Brain microvascular endothelial cell (primary cell): ENCODE measurements around the gene PLA2G2D.

Source experiments
- DNase-seq: peaks from one replicate; pipeline ENCODE4 v3.0.0-alpha.2; 2020
- H3K27ac ChIP-seq: fragments of 250-450 bp; sonication (Bioruptor Pico); 2 replicates; pipeline ENCODE4 v1.5.1; 2020; ENCODE audit warnings: mild to moderate bottlenecking, moderate library complexity
- H3K27me3 ChIP-seq: fragments of 250-450 bp; sonication (Bioruptor Pico); replicated peaks from 2 replicates; pipeline ENCODE4 v1.5.1; 2020; ENCODE audit warnings: mild to moderate bottlenecking
- H3K36me3 ChIP-seq: fragments of 250-450 bp; sonication (Bioruptor Pico); replicated peaks from 2 replicates; pipeline ENCODE4 v1.5.1; 2020; ENCODE audit warnings: mild to moderate bottlenecking
- H3K4me3 ChIP-seq: 2 replicates; pipeline ENCODE4 v1.5.1; 2011; ENCODE audit warnings: low read depth, mild to moderate bottlenecking, control low read depth, low read length, moderate library complexity
- in situ Hi-C: cut with HindIII; loops from 2 replicates; pipeline ENCODE4 v1.10.0; 2017; ENCODE audit warnings: low sequenced_read_pairs, low pct_ligation_motif_present
- TF ChIP-seq, protein P1 (sequence below): IDR thresholded peaks from 2 replicates; pipeline ENCODE4 v1.5.1; 2011; ENCODE audit warnings: low read depth, mild to moderate bottlenecking, moderate library complexity, low read length, control low read depth, inconsistent platforms; ENCODE audit errors: missing control alignments

PLA2G2D gene

DNA sequence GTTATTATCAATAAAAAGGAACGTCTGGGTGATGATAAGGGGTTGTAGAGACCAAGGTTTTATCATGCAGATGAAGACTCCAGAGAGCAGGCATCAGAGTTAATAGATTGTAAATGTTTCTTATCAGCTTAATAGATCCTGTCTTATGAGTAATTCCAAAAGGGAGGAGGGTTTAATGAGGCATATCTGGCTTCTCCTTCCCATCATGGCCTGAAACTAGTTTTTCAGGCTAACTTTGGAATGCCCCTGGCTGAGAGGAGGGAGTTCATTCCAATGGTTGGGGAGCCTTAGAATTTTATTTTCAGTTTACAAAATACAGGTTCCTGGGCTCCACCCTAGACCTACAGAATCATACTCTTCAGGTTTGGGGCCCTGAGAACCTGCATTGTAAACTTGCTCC is 13.5 kb downstream of the PLA2G2D start:
- in situ Hi-C loops, result no loop called here
- H3K36me3 ChIP-seq, result no peaks in the 10 kb centered on the region
- H3K27me3 ChIP-seq, result no peaks in the 10 kb centered on the region
- TF ChIP-seq, protein P1, sequence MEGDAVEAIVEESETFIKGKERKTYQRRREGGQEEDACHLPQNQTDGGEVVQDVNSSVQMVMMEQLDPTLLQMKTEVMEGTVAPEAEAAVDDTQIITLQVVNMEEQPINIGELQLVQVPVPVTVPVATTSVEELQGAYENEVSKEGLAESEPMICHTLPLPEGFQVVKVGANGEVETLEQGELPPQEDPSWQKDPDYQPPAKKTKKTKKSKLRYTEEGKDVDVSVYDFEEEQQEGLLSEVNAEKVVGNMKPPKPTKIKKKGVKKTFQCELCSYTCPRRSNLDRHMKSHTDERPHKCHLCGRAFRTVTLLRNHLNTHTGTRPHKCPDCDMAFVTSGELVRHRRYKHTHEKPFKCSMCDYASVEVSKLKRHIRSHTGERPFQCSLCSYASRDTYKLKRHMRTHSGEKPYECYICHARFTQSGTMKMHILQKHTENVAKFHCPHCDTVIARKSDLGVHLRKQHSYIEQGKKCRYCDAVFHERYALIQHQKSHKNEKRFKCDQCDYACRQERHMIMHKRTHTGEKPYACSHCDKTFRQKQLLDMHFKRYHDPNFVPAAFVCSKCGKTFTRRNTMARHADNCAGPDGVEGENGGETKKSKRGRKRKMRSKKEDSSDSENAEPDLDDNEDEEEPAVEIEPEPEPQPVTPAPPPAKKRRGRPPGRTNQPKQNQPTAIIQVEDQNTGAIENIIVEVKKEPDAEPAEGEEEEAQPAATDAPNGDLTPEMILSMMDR, result no peak
- H3K4me3 ChIP-seq, result no peak overlapping the region
- DNase-seq, result no peak
- no peak overlapping the region for H3K27ac ChIP-seq

- TF ChIP-seq, protein P1, result no peak
- Histone ChIP-seq H3K27me3 (no peaks in the 10 kb centered on the region), H3K27ac (no peak overlapping the region), H3K36me3 (no peaks in the 10 kb centered on the region), H3K4me3 (no peak overlapping the region)
- no peak for DNase-seq
- in situ Hi-C loops, result no loop called here
Measured at GRCh38 chr1:20102875-20103274, 16.5 kb downstream of the PLA2G2D start.

DNA sequence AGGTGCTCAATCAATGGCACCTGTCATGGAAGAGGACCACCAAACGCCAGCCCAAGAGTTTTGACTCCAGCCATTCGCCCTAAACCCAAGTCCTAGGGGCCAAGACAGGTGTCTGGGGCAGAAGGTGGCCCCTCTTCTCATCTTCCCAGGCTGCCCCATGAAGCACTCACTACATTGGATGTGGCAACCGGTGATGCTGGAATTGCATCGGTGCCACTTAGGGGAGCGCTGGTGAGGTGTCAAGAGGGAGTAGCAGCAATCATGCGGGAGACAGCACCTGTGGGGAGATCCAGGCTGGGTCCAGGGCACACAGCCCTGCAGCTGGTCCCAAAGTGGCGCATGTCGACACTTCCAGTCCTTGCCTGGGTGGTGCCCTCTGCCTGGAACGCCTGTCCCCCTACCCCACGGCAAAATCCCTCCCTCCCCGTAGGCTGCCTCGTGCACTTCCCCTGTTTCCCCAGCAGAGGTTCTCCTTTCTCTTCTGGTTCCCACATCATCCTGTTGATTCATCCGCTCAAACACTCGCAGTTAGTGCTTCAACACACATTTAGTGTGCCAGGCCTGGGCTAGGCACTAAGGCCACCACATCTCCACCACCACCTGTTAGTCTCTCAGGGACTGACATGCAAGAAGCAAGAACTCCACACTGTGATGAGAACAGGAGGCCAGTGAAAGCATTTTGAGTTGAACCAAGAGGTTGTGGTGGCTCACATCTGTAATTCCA is 18.5 kb downstream of the PLA2G2D start:
- in situ Hi-C loops, result no loop called here
- no peak overlapping the region for H3K4me3 ChIP-seq
- H3K27me3 ChIP-seq, result no peaks in the 10 kb centered on the region
- no peaks in the 10 kb centered on the region for H3K36me3 ChIP-seq
- TF ChIP-seq, protein P1, result peak; percentile 82
- peak; percentile 36 for DNase-seq
- H3K27ac ChIP-seq, result no peak overlapping the region

GRCh38 chr1:20099533-20099932 is 19.8 kb downstream of the PLA2G2D start:
- Histone ChIP-seq H3K4me3 (no peak overlapping the region), H3K27ac (no peak overlapping the region), H3K36me3 (no peaks in the 10 kb centered on the region), H3K27me3 (no peaks in the 10 kb centered on the region)
- TF ChIP-seq, protein P1, result no peak
- no peak for DNase-seq
- in situ Hi-C loops, result no loop called here

DNA sequence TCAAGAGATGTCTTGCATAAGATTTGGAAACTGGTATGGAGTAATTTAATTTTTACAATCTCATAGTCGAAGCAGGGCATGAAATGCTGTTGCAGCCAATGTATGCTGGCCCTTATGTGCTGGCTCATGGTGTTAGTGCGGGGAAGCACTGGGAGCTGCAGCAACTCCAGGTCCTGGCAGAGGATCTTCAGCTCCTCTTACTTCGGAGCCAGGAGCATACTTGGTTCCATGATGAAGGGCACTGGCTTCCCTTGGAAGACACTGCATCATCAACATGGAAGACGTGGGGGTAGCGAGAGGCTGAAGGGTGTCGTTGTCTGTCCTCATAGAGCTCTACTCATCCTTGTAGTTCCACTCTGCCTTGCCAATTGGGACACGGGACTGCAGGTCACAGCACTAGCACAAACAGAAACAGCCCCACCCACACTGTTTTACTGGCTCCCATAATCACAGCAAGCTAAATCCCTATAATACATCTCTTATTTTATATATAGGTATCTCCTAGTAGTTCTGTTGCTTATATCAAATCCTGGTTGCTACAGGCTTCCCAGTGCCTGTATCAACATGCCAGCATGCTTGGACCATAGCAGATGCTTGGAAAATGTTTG is 22.4 kb downstream of the PLA2G2D start:
- no peak overlapping the region for H3K4me3 ChIP-seq
- no peak for DNase-seq
- TF ChIP-seq, protein P1, result no peak
- in situ Hi-C loops, result no loop called here
- peaks cover 2% of the 10 kb centered on the region for H3K27me3 ChIP-seq
- no peak overlapping the region for H3K27ac ChIP-seq
- no peaks in the 10 kb centered on the region for H3K36me3 ChIP-seq
